ENCODE measurements around the gene NYAP2.

The NYAP2 gene

GRCh38 chr2:225558399-225559071 lies 159.0 kb downstream of the NYAP2 start:
- no peak for DNase-seq (ENCODE audit: low spot score)

GRCh38 chr2:225559072-225559415 lies 159.5 kb downstream of the NYAP2 start:
- no peak for DNase-seq (ENCODE audit: low spot score)

GRCh38 chr2:225566798-225567197 lies 167.3 kb downstream of the NYAP2 start:
- no peak for DNase-seq (ENCODE audit: low spot score)

- DNase-seq (ENCODE audit: low spot score) = no peak
These were observed 170.5 kb downstream of the NYAP2 start for GRCh38 chr2:225569995-225570394.

- no peak for DNase-seq (ENCODE audit: low spot score)
These were observed 174.1 kb downstream of the NYAP2 start for GRCh38 chr2:225573603-225574002.

GRCh38 chr2:225574582-225575138 lies 175.2 kb downstream of the NYAP2 start:
- no peak for DNase-seq (ENCODE audit: low spot score)

- no peak for DNase-seq (ENCODE audit: low spot score)
These were observed 181.6 kb downstream of the NYAP2 start for GRCh38 chr2:225581135-225581534.

- no peak for DNase-seq (ENCODE audit: low spot score)
These were observed 182.4 kb downstream of the NYAP2 start for GRCh38 chr2:225581906-225582305.

GRCh38 chr2:225582355-225583116 lies 183.0 kb downstream of the NYAP2 start:
- DNase-seq (ENCODE audit: low spot score) = no peak

- DNase-seq (ENCODE audit: low spot score) = no peak
These were observed 185.3 kb downstream of the NYAP2 start for GRCh38 chr2:225584796-225585195.

GRCh38 chr2:225590932-225591331 lies 191.4 kb downstream of the NYAP2 start:
- no peak for DNase-seq (ENCODE audit: low spot score)

- no peak for DNase-seq (ENCODE audit: low spot score)
These were observed 198.4 kb downstream of the NYAP2 start for GRCh38 chr2:225597911-225598310.

GRCh38 chr2:225598426-225598825 lies 198.9 kb downstream of the NYAP2 start:
- no peak for DNase-seq (ENCODE audit: low spot score)

GRCh38 chr2:225598897-225599296 lies 199.4 kb downstream of the NYAP2 start:
- no peak for DNase-seq (ENCODE audit: low spot score)

- DNase-seq (ENCODE audit: low spot score) = no peak
These were observed 200.3 kb downstream of the NYAP2 start for GRCh38 chr2:225599856-225600255.

GRCh38 chr2:225600444-225600843 lies 200.9 kb downstream of the NYAP2 start:
- no peak for DNase-seq (ENCODE audit: low spot score)

GRCh38 chr2:225600865-225601264 lies 201.4 kb downstream of the NYAP2 start:
- DNase-seq (ENCODE audit: low spot score) = no peak

GRCh38 chr2:225602205-225602604 lies 202.7 kb downstream of the NYAP2 start:
- no peak for DNase-seq (ENCODE audit: low spot score)

GRCh38 chr2:225608136-225608535 lies 208.6 kb downstream of the NYAP2 start:
- DNase-seq (ENCODE audit: low spot score) = no peak

- no peak for DNase-seq (ENCODE audit: low spot score)
These were observed 213.1 kb downstream of the NYAP2 start for GRCh38 chr2:225612636-225613035.

GRCh38 chr2:225614915-225615314 lies 215.4 kb downstream of the NYAP2 start:
- DNase-seq (ENCODE audit: low spot score) = no peak

GRCh38 chr2:225615514-225615913 lies 216.0 kb downstream of the NYAP2 start:
- no peak for DNase-seq (ENCODE audit: low spot score)

- no peak for DNase-seq (ENCODE audit: low spot score)
These were observed 216.9 kb downstream of the NYAP2 start for GRCh38 chr2:225616372-225616771.
